ENCODE measurements around the gene BLTP3B.

The BLTP3B gene

GRCh38 chr12:100128512-100128908 is 14.2 kb downstream of the BLTP3B start:
- Histone ChIP-seq H3K4me2 (ENCODE audit: low read length) (no peak overlapping the region), H3K9me2 (ENCODE audit: low read depth, low read length) (no peaks in the 10 kb centered on the region), H2AFZ (ENCODE audit: low read length) (no peak overlapping the region), H3K4me1 (ENCODE audit: insufficient read depth, low read length, severe bottlenecking) (peaks cover 5% of the 10 kb centered on the region), H3K27me3 (ENCODE audit: insufficient read depth, low read length) (no peaks in the 10 kb centered on the region), H3F3A (ENCODE audit: insufficient read depth, low read length) (no peaks in the 10 kb centered on the region), H3K9me3 (ENCODE audit: low read length) (0 out of 2 replicates have a peak, but pooled peaks cover 3% of the 10 kb centered on the region), H3K4me3 (ENCODE audit: low read depth, low read length, poor library complexity, severe bottlenecking) (no peak overlapping the region), H3K36me3 (ENCODE audit: insufficient read depth, low read length) (no peaks in the 10 kb centered on the region), H3K27ac (ENCODE audit: low read depth, low read length, poor library complexity, severe bottlenecking) (no peak overlapping the region), H3K79me2 (ENCODE audit: insufficient read depth, low read length) (peaks cover 37% of the 10 kb centered on the region), H4K20me1 (ENCODE audit: insufficient read depth, low read length) (no peaks in the 10 kb centered on the region), H3K9ac (ENCODE audit: low read length) (no peak overlapping the region)
- no peak for TF ChIP-seq EZH2 (IDR thresholded peaks at IDR 0.05; ENCODE audit: borderline replicate concordance, low read length)
- TF ChIP-seq, protein P1, sequence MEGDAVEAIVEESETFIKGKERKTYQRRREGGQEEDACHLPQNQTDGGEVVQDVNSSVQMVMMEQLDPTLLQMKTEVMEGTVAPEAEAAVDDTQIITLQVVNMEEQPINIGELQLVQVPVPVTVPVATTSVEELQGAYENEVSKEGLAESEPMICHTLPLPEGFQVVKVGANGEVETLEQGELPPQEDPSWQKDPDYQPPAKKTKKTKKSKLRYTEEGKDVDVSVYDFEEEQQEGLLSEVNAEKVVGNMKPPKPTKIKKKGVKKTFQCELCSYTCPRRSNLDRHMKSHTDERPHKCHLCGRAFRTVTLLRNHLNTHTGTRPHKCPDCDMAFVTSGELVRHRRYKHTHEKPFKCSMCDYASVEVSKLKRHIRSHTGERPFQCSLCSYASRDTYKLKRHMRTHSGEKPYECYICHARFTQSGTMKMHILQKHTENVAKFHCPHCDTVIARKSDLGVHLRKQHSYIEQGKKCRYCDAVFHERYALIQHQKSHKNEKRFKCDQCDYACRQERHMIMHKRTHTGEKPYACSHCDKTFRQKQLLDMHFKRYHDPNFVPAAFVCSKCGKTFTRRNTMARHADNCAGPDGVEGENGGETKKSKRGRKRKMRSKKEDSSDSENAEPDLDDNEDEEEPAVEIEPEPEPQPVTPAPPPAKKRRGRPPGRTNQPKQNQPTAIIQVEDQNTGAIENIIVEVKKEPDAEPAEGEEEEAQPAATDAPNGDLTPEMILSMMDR (IDR thresholded peaks at IDR 0.05; ENCODE audit: low read length) = no peak

- Histone ChIP-seq H3F3A (ENCODE audit: insufficient read depth, low read length) (no peaks in the 10 kb centered on the region), H2AFZ (ENCODE audit: low read length) (no peak overlapping the region), H3K79me2 (ENCODE audit: insufficient read depth, low read length) (peaks cover 32% of the 10 kb centered on the region), H4K20me1 (ENCODE audit: insufficient read depth, low read length) (no peaks in the 10 kb centered on the region), H3K9me3 (ENCODE audit: low read length) (0 out of 2 replicates have a peak, but pooled peaks cover 3% of the 10 kb centered on the region), H3K9me2 (ENCODE audit: low read depth, low read length) (no peaks in the 10 kb centered on the region), H3K4me2 (ENCODE audit: low read length) (no peak overlapping the region), H3K36me3 (ENCODE audit: insufficient read depth, low read length) (no peaks in the 10 kb centered on the region), H3K27me3 (ENCODE audit: insufficient read depth, low read length) (no peaks in the 10 kb centered on the region), H3K27ac (ENCODE audit: low read depth, low read length, poor library complexity, severe bottlenecking) (no peak overlapping the region), H3K9ac (ENCODE audit: low read length) (no peak overlapping the region), H3K4me1 (ENCODE audit: insufficient read depth, low read length, severe bottlenecking) (peaks cover 5% of the 10 kb centered on the region), H3K4me3 (ENCODE audit: low read depth, low read length, poor library complexity, severe bottlenecking) (no peak overlapping the region)
- TF ChIP-seq EZH2 (IDR thresholded peaks at IDR 0.05; ENCODE audit: borderline replicate concordance, low read length) = no peak
- TF ChIP-seq, protein P1 (IDR thresholded peaks at IDR 0.05; ENCODE audit: low read length) = no peak
Measured at GRCh38 chr12:100127766-100128511, 14.7 kb downstream of the BLTP3B start.

DNA sequence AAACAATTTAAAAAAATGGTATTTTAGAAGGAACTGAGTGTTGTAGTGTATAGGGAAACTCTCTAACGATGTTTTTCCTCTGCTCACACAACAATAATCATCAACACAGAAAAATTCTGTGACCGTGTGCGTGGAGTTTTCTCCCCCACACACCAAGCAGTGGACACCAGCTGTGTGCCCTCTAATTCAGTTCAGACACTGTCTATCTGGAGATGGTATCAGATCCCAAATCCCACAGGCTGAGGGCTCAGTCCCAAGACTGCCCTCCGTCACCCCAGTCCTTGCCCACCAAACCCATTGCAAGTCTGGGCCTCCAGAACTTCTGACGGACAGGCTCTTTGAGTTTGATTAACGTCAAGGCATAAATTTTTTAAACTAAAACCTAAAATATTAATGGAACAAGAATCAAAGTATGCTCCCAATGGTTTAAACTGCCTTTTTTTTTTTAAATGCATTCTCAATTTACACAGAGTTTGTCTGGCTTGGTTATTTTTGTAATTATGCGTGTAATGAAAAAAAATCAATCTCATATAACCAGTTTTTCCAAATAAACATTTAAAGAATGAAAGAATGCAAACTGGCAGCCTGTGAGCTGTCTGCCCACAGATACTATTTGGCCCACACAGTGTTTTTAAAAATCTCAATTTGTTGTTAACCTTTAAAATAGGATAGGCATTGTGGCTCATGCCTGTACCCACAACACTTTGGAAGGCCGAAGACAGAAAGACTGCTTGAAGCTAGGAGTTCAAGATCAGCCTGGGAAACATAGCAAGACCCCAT is 19.2 kb downstream of the BLTP3B start:
- Histone ChIP-seq H3K4me3 (ENCODE audit: low read depth, low read length, poor library complexity, severe bottlenecking) (no peak overlapping the region), H3K9me2 (ENCODE audit: low read depth, low read length) (no peaks in the 10 kb centered on the region), H3K9me3 (ENCODE audit: low read length) (peaks cover 9% of the 10 kb centered on the region), H3F3A (ENCODE audit: insufficient read depth, low read length) (no peaks in the 10 kb centered on the region), H3K36me3 (ENCODE audit: insufficient read depth, low read length) (no peaks in the 10 kb centered on the region), H3K27me3 (ENCODE audit: insufficient read depth, low read length) (no peaks in the 10 kb centered on the region), H3K9ac (ENCODE audit: low read length) (no peak overlapping the region), H3K79me2 (ENCODE audit: insufficient read depth, low read length) (peaks cover 45% of the 10 kb centered on the region), H3K4me1 (ENCODE audit: insufficient read depth, low read length, severe bottlenecking) (peaks cover 5% of the 10 kb centered on the region), H3K4me2 (ENCODE audit: low read length) (no peak overlapping the region), H3K27ac (ENCODE audit: low read depth, low read length, poor library complexity, severe bottlenecking) (no peak overlapping the region), H2AFZ (ENCODE audit: low read length) (no peak overlapping the region), H4K20me1 (ENCODE audit: insufficient read depth, low read length) (no peaks in the 10 kb centered on the region)
- TF ChIP-seq, protein P1 (IDR thresholded peaks at IDR 0.05; ENCODE audit: low read length) = no peak
- no peak for TF ChIP-seq EZH2 (IDR thresholded peaks at IDR 0.05; ENCODE audit: borderline replicate concordance, low read length)
